ENCODE data around the gene SNTG2.

GRCh38 chr2:1192121-1192520 is 241.5 kb downstream of the SNTG2 start:
- TF ChIP-seq, protein P1, sequence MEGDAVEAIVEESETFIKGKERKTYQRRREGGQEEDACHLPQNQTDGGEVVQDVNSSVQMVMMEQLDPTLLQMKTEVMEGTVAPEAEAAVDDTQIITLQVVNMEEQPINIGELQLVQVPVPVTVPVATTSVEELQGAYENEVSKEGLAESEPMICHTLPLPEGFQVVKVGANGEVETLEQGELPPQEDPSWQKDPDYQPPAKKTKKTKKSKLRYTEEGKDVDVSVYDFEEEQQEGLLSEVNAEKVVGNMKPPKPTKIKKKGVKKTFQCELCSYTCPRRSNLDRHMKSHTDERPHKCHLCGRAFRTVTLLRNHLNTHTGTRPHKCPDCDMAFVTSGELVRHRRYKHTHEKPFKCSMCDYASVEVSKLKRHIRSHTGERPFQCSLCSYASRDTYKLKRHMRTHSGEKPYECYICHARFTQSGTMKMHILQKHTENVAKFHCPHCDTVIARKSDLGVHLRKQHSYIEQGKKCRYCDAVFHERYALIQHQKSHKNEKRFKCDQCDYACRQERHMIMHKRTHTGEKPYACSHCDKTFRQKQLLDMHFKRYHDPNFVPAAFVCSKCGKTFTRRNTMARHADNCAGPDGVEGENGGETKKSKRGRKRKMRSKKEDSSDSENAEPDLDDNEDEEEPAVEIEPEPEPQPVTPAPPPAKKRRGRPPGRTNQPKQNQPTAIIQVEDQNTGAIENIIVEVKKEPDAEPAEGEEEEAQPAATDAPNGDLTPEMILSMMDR (IDR thresholded peaks at IDR 0.05; ENCODE audit: low read depth, low read length, missing input control): no peak
- TF ChIP-seq YY1 (IDR thresholded peaks at IDR 0.05) (no peak), RXRA (IDR thresholded peaks at IDR 0.05) (no peak), TAF1 (conservative IDR thresholded peaks at IDR 0.05) (no peak), SP1 (IDR thresholded peaks at IDR 0.05) (no peak), NR2F2 (IDR thresholded peaks at IDR 0.05) (no peak), REST (IDR thresholded peaks at IDR 0.05) (no peak)
- TF ChIP-seq, protein P2, sequence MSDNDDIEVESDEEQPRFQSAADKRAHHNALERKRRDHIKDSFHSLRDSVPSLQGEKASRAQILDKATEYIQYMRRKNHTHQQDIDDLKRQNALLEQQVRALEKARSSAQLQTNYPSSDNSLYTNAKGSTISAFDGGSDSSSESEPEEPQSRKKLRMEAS (IDR thresholded peaks at IDR 0.05): no peak
